Stimulated activated CD8-positive, alpha-beta memory T cell treated with anti-CD3 and anti-CD28 coated beads, Interleukin-4, amount 100 ng/mL, for 48 hours (primary cell): ENCODE measurements around the gene SIGLECL1.

Source experiments
- DNase-seq: peaks from one replicate; pipeline ENCODE4 v3.0.0-alpha.2; 2020

The SIGLECL1 gene

DNA sequence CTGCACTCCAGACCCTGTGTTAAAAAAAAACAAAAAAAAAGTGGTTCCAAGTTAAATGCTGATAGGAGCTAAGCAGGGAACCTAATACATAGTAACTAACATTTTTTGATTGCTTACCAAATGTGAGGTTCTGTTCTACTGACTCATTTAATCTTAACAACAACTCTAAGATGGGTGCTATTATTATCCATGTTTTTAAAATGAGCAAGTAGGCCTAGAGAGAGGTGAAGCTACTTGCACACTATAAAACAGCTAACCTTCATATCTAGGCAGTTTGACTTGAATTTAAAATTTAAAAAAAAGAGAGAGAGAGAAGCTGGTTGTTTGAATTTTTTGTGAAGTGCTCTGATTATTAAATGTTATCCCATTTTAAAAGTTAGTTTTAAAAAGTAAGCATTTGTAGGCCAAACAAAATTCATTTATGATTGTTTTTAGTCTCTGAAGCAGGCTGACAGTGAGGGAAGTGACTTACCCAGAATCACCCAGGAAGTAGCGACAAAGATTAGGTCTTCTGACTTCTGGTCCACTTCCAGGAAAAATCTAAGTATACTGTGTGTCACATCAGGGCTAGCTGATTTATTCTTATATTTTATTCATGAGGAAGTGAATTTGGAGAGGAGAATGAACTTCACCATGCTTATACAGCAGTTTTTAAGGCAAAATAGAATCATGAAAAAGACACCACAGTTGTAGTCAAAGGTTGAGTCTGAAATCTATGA lies 2.4 kb downstream of the SIGLECL1 start:
- no peak for DNase-seq

DNA sequence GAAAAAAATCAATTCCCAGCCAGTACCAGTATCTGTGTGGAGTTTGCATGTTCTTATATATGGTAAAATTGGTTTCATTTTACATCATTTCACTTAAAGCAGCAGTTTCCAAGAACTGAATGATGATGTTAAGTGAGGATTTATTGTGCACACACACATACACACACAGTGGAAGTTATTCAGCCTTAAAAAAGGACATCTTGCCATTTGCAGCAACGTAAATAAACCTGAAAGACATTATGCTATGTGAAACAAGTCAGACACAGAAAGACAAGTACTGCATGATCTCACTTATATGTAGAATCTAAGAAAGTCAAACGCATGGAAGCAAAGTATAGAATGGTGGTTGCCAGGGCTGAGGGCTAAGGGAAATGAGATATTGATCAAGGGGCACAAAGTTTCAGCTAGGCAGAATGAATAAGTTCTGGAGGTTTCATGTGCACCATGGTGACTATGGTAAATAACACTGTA lies 5.3 kb downstream of the SIGLECL1 start:
- DNase-seq, result no peak

DNA sequence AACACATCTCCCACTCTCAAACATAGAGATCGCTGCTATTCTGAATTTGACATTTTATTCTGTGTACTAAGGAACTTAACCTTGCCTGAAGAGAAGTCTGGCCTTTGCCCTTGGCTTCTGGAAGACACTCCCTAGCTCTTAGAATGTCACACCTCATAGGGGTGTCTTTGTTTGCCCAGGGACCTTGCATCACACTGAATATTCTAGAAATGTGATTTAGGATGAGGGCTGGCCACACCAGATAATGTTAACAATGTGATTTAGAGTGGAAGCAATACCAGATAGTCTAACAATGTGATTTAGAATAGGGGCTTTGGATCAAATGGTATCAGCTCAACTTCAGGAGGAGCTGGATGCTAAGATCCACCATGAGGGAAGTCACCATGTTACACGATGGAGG lies 6.6 kb downstream of the SIGLECL1 start:
- DNase-seq, result no peak

DNA sequence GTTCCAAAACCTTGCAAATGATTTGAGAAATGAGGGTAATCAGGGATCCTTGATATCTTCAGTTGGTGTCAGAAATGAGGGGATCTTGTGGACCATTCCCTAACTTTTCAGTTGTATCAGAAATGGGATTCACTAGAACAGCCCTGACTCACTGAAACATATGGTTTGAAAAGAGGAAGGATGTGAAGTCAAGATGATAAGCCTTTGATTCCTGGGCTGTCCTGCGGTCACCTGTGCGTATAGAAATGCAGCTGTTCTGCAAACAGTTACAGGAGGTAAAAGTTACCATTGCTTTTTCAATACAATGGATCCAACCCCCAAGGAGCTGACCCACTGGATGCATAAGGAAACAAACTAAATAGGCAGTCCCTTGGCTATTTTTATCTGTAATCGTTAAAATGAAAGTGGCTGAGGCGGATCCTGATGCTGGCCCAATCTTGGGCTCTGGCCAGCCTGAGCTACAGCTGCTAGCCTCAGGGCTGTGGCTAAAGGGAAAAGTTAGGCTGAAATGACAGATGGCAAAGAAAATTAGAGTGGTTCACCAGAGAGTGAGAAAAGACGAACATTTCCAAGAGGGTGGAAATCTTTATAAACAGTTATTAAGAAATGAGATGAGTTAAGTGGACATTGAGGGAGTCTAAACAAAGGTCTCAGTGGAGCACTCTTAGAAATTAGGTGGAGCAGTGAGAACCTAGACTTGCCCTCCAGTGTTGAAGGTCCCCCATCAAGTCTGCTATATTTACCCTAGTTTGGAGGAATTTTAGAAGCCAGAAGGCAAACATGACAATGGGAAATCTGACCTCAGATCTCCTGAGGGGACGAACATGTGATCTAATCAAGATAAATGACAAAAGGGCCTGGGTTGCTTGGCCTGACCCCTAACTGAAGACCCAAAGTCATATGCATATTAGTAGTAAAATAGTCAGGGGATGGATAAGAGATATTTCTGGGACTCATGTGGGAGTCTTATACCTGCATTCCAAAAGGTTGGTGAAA lies 7.6 kb downstream of the SIGLECL1 start:
- DNase-seq, result no peak

DNA sequence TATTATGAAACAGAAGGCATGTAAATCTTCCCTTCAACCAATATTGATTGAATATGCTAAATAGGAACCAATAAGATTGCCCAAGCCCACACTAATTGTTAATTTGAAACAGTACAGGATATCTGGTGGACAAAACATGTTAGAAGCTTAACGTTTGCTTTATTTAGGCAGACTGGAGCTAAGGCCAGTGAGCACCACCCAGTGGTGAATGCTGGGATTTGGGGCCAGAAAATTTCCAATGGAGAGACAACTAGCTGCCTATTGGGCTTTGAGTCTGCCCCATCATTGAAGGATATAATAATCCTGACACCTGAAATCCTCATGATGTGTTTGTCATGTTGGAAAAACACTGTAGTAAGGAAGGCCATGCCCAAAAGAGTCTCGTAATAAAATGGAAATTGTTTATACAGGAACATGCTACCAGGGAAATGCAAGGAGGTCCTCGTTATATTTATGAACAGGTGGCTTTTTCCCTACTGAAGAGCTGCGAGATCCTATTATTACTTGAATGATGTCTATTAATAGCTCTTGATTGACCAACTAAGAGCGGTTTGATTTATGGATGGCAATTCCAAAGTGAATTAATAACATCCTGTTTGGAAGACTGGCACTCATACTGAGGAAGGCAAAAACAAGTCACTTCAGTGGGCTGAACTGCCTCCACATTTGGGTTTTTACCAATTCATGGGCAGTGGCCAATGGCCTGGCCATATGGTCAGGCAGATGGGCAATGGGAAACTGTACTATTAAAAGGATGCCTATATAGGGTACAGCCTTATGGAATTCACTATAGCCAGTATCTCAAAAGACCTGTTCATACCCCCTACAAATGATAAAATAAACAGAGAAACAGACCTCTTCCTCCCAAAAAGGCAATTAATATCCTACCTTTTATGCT lies 8.7 kb downstream of the SIGLECL1 start:
- peak; percentile 72 for DNase-seq

DNA sequence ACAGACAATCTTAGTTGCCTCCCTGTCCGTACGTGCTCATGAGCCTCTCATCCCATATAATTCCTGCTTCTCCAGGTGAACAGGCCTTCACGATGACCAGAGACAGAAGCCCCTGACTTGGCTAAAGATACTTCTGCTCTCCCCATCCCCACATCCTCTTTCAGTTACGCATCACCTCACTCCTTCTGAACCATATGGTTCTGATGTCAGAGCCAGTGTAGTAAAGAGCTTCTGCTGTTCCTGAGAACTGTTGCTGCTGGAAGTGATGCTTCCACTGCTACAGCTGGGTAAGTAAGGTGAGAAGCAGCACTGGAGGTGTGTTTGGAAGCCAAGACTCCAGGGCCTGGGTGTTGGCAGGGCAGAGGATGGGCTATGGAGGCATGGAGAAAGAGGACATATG lies 12.9 kb downstream of the SIGLECL1 start:
- DNase-seq, result no peak

DNA sequence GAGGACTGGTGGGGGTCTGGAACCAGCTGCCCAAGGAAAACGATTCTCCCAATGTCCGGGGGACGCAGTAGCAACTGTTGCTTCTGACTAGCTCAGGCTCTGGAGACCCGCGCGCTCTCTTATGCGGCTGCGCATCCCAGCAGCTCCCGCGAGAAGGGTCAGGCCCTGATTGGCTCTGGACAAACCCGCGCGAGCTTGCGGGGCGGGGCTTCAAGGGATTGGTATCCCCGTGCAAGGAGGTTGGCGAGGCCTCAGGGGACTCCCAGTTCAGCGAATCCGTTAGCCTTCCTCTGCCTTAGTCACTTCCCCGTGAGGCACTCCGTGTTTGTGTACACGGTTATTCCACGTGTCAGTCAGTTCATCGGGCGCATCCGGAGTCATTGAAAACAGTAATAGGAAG lies 20.2 kb downstream of the SIGLECL1 start:
- DNase-seq, result no peak

DNA sequence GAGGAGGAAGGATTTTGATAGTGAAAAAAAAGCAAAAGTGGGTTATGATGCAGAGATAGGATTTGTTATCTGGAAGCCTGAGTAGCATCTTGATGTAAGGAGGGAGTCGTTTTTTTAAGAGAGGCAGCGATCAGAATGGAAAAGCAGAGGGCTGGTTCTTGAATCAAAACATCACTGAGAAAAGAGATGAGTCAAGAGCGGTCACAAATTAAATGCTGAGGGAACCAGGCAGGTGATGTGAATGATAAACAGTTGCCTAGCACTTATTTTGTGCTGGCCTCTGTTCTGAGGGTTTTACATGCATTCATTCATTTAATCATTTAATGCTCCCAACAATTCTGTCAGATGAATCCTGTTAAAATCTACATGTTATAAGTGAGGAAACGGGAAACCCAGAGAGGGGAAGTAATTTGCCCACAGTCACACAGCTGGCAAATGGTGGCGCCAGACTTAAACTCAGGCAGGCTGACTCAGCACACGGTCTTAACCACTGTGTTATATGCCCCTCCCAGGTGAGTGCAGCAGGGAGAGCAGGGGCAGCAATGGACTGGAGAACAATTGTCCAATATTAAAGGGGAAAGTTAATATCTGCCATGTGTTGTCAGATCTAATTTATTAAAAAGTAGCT lies 21.4 kb downstream of the SIGLECL1 start:
- DNase-seq, result peak; percentile 33

DNA sequence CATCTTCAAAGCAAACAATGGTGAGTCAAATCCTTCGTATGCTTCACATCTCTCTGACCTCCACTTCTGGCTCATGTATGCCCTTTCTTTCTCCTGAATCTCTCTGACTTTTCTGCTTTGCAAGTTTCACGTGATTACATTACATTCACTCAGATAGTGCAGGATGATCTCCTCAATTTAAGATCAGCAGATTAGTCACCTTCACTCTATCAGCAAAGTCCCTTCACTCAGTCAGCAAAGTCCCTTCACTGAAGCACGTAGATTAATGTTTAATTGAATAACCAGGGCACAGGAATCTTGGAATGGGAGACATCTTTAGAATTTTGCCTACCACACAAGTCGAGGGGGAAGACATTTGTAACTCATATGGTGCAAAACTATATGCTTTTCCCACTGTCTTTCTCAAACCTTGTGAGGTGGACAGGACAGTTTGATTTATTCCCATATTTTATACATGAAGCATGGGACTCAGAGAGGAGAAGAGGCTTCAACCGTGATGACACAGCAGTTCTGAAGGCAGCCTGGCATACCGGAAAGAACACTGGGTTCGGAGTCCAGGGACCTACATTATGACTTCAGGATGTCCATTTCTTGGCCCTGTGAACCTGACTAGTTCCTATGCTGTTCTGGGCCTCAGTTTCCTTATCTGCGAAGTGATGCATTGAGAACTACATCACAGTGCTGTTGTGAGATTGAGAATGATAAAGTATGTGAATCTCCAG lies 23.3 kb downstream of the SIGLECL1 start:
- no peak for DNase-seq

DNA sequence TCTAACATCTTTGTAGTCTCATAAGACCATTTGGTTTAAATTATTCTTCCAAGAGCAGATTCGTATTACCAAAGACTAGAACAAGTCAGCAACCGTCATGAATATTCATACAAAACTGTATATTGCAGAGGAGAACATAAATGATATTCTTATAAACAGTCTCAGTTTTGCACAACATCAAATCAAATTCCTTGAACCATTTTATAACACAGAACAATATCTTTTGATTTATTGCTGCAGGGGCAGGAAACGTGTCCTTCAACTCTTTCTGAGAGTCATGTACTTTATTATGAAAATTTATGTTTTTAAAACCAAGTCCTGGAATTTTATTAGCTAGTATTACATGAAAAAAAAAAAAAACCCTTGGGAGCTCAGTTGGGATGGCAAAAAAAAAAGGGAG lies 26.2 kb downstream of the SIGLECL1 start:
- DNase-seq, result no peak

DNA sequence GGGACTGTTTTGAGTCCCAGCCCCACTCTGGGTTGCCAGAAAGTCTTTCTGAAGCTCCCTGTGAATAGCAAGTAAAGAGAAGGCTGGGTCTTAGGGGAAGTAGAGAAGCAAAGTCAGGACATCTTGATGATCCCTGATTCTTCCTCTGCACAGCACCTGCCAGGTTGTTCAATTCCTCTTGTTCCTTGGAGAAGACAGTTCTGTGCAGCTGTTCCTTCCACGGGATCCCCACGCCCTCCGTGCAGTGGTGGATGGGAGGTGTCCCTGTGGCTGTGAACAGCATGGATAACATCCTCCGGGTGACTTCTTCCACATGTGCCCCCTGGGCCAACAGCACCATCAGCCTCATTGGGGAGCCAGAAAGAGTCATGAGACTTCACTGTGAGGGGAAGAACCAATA lies 31.5 kb downstream of the SIGLECL1 start:
- no peak for DNase-seq

DNA sequence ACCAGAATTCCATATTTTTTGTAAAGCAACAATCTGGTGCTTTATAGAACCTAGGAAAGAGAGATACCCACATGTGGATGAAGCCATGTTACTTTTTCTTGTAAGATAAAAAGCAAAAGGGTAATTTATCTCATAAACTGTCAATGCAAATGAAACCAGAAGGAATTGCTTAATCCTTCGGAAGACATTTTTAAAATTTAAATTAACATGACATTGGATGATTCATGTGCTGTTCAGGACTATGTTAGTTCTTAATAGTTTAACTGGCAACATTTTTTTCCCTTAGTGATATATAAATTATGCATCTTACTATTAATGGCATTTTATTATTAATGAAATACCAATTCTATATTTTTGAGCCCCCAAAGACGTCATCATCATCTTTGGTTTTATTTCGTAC lies 34.8 kb downstream of the SIGLECL1 start:
- DNase-seq, result no peak

DNA sequence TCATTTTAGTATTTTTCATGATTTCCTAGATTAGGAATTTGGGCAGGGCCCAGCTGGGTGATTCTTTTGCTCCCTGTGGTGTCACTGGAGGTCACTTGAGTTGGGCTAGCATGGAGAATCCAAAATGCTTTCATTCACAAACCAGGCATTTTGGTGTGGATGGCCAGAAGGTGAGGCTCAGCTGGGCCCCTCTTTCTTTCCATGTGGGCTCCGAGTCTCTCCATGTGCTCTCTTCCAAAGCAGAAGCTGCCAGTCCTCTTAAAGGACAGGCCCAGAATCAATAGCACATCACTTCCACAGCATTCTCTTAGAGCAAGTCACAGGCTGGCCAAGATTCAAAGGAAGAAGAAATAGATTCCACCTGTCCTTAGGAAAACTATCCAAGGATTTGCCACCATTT lies 38.8 kb downstream of the SIGLECL1 start:
- DNase-seq, result no peak

DNA sequence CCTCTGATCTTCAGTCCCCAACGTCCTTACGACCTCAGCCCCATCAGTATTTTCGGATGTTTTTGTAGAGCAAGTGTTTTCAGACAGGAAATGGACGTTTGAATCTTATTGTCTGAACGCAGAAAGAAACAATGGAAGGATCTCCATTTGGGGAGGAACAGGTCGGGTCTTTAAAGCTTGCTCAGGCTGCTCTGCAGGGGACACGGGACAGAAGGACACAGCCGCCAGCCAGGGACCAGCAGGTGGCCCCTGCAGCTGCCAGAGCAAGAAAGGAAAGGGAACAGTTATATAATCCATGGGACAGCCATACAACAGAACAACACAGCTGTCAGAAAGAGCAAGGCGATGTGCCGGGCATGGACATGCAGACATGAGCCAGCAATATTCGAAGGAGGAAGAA lies 42.1 kb downstream of the SIGLECL1 start:
- no peak for DNase-seq

DNA sequence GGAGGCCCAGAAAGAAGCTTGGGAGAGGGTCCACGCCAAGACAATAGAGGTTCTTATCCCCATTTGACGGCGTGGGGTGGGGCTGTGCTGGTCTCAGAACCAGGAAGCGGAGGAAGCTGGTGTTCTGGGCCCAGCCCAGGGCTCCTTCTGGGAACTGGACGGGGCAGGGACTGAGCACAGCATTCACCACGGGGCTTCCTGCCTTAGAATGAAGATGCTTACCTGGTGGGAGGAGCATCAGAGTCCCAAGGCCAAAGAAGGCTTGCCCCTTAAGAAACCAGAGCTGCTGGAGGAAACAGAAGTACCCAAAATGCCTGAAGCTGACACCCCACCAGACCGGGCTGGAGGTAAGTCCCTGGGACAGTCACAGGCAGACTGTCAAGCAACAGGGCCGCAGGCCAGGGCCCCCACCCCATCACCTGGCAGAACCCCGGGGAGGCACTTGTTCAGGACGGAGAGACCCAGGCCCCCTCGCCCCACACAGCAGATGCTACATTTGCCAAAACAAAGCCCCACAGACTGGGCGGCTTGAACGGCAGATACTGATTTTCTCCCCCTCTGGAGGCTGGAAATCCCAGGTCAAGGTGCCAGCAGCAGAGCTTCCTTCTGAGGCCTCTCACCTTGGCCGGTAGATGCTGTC lies 42.8 kb downstream of the SIGLECL1 start:
- no peak for DNase-seq

DNA sequence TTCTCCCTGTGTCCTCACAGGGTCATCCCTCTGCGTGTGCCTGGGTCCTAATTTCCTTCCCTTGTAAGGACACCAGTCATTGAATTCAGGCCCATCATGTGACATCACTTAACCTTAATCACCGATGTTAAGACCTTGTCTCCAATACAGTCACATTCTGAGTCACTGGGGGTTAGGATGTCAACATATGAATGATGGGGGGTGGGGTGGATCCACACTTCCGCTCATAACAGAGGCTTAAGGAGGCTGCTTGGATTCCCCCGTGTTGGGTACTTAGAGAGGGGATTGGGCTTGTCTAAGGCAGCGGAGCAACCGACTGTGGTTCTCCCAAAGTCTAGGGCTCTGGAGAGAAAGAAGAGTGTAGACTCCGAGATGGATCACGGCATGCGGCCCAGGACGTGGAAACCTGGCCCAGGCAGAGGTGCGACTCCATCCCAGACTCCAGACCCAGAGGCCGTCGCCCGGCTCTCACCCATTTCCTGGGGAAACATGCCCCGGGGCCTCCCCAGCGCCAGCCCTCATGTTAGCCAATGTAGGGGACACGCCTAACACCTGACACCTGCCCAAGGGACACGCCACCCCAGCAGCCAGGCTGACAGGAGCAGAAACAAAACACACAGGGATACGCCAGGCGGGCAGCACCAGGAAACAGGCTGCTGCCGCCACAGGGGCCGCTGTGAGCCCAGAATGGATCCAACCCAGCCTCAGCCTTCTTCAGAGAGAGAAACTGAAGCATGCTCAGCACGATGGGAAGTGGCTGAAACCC lies 43.5 kb downstream of the SIGLECL1 start:
- DNase-seq, result no peak

DNA sequence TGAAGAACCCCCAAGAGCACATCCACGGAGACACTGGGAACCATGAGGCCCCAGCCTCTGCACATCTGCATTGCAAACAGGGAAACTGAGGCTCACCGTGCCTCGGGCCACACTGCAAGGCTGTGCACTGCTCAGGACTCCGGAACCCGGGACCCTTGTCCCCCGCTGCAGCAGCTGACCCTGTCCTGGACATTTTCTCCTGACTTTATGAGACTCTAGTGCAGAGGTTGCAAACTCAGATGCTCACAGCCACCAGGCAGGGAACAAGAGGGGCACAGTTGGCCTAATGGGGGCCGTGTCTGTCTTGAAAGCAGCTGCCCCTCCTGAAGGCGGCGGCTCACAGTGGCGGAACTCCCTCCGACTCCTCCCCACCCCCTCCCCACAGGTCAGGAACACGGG lies 44.1 kb downstream of the SIGLECL1 start:
- no peak for DNase-seq

DNA sequence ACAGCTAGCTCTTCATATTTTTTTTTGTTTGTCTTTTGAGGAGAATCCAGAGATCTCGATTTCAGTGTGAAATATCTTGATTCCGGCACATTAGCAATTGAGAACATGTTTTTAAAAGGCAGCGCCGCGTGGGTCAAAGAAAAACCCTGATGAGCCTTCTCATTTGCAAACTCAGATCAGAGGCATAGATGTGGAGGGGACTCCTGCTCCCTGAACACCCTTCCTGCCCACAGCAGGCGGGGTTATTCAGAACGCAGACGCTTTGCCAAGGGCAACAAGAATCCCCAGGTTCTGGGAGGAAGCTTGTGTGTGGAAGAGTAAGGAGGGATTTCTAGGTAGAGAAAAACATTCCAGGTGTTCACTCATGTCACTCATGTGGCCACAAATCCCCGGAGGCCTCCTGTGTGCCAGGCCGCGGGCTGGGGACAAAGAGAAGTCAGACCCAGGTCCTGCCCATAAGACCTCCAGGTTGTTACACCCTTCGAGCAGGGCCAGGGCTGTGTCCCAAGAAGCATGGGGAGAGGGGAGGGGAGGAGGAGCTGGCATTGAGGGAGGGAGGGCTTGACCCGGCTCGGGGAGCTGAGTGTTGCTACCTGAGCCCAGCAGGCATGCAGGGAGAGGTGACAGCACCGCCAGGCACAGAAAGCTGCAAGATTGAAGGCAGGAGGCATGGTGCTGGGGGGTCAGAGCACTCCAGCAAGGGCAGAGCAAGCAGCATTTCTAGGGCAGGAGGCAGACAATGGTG lies 44.7 kb downstream of the SIGLECL1 start:
- no peak for DNase-seq

DNA sequence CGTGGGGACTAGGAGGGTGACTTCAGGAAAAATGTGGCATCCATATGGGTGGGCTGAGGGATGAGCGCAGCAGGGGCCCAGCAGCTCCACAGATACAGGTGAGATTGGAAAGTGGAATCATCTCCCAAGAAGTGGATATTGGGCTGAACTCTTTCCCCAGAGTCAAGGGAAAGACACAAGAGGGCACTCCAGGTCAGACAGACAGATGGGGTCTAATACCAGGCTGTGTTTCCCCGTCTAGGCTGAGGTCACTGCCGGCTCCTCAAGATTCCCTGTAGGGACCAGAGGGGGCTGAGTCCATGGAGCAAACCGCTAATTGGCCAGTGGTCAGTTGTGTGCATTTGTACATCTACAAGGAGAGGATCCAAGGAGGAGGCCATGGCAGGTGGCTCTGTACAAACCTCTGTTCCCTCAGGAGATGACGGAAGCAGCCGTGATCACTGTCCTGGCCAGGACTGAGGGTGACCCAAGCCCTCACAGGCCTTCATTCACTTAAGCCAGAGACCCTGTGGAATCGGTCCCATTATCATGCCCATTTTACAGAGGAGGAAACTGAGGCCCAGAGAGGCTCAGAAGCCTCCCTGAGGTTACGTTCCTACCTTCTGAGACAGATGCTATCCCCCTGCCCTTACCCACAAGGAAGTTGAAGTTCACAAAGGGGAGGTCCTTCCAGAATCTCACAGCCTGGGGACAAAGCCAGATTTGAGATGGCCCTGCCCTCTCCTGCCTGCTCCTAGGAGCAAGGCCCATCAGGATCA lies 45.6 kb downstream of the SIGLECL1 start:
- DNase-seq, result no peak
